Activated T-cell treated with anti-CD3 and anti-CD28 coated beads, Interleukin-2, amount 50 U/mL, for 24 hours (primary cell): ENCODE data around the gene ZNF48.
"Not testable (repeated sequence)": the region's sequence is repeated elsewhere in the genome, so short reads cannot be mapped to it uniquely, and the experiment has no call there.

Experiments
- DNase-seq: peaks from one replicate; pipeline ENCODE4 v3.0.0-alpha.2; 2020
- H3K27ac Mint-ChIP-seq: 2 replicates; pipeline ENCODE4 v1.8.0; 2020; ENCODE audit warnings: mild to moderate bottlenecking, mixed read lengths
- H3K27me3 Mint-ChIP-seq: 2 replicates; pipeline ENCODE4 v1.8.0; 2020; ENCODE audit warnings: mixed read lengths
- H3K36me3 Mint-ChIP-seq: 2 replicates; pipeline ENCODE4 v1.8.0; 2020; ENCODE audit warnings: low read depth, mixed read lengths
- H3K4me1 Mint-ChIP-seq: 2 replicates; pipeline ENCODE4 v1.8.0; 2020; ENCODE audit warnings: low read depth, mixed read lengths
- H3K4me3 Mint-ChIP-seq: 2 replicates; pipeline ENCODE4 v1.8.0; 2020; ENCODE audit warnings: mild to moderate bottlenecking, moderate library complexity, mixed read lengths
- H3K9me3 Mint-ChIP-seq: 2 replicates; pipeline ENCODE4 v1.8.0; 2020; ENCODE audit warnings: mixed read lengths

Gene ZNF48

GRCh38 chr16:30379158-30379783 lies 15.9 kb upstream of the ZNF48 start:
- H3K4me3 Mint-ChIP-seq, result peak overlapping the region; percentile 98
- peaks cover 57% of the 10 kb centered on the region for H3K4me1 Mint-ChIP-seq
- DNase-seq, result no peak
- H3K27ac Mint-ChIP-seq, result peak overlapping the region; percentile 100
- H3K9me3 Mint-ChIP-seq, result no peaks in the 10 kb centered on the region
- peaks cover 50% of the 10 kb centered on the region for H3K36me3 Mint-ChIP-seq
- H3K27me3 Mint-ChIP-seq, result no peaks in the 10 kb centered on the region

DNA sequence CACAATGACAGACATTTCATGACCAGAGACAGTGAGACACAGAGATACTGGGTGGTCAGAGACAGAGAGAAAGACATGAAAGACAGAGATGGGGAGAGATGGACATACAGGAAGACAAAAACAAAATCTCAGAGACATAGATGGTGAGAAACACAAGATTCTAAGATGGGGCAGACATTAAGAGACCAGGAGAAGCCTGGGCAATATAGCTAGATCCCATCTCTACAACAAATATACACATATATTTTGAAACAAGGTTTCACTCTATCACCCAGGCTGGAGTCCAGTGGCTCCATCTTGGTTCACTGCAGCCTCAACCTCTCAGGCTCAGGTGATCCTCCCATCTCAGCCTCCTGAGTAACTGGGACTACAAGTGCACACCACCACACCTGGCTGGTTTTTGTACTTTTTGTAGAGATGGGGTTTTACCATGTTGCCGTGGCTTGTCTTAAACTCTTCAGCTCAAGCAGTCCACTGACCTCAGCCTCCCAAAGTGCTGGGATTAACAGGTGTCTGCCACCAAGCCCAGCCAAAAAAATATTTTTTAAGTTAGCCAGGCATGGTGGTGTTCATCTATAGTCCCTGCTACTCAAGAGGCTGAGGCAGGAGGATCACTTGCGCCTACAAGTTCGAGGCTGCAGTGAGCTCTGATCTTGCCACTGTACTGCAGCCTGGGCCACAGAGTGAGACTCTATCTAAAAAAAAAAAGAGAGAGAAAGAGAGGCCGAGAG lies 15.0 kb upstream of the ZNF48 start:
- peaks cover 50% of the 10 kb centered on the region for H3K36me3 Mint-ChIP-seq
- peaks cover 59% of the 10 kb centered on the region for H3K4me1 Mint-ChIP-seq
- no peaks in the 10 kb centered on the region for H3K9me3 Mint-ChIP-seq
- H3K27me3 Mint-ChIP-seq, result no peaks in the 10 kb centered on the region
- DNase-seq, result no peak
- H3K27ac Mint-ChIP-seq, result peak overlapping the region; percentile 100
- peak overlapping the region; percentile 98 for H3K4me3 Mint-ChIP-seq

GRCh38 chr16:30380803-30381208 lies 14.4 kb upstream of the ZNF48 start:
- no peak for DNase-seq
- H3K27ac Mint-ChIP-seq, result peak overlapping the region; percentile 93
- H3K4me3 Mint-ChIP-seq, result peak overlapping the region; percentile 90
- H3K27me3 Mint-ChIP-seq, result no peaks in the 10 kb centered on the region
- H3K36me3 Mint-ChIP-seq, result peaks cover 50% of the 10 kb centered on the region
- H3K9me3 Mint-ChIP-seq, result no peaks in the 10 kb centered on the region
- H3K4me1 Mint-ChIP-seq, result peaks cover 59% of the 10 kb centered on the region

- H3K9me3 Mint-ChIP-seq, result no peaks in the 10 kb centered on the region
- H3K27me3 Mint-ChIP-seq, result no peaks in the 10 kb centered on the region
- peak overlapping the region; percentile 93 for H3K27ac Mint-ChIP-seq
- DNase-seq, result no peak
- H3K36me3 Mint-ChIP-seq, result peaks cover 50% of the 10 kb centered on the region
- peaks cover 59% of the 10 kb centered on the region for H3K4me1 Mint-ChIP-seq
- H3K4me3 Mint-ChIP-seq, result peak overlapping the region; percentile 90
These were observed 13.8 kb upstream of the ZNF48 start for GRCh38 chr16:30381291-30382041.

GRCh38 chr16:30382111-30382881 lies 12.9 kb upstream of the ZNF48 start, which contains the start of gene SEPTIN1:
Gene SEPTIN1 (minus strand): TSS chr16:30382561. CDS start chr16:30382542, 19 bp downstream.
- Mint-ChIP-seq H3K4me3 (peak within 1 kb of the TSS; percentile 90), H3K4me1 (peaks cover 55% of the 10 kb centered on the region), H3K9me3 (no peaks in the 10 kb centered on the region), H3K36me3 (peaks cover 48% of the 10 kb centered on the region), H3K27ac (peak within 1 kb of the TSS; percentile 93), H3K27me3 (no peaks in the 10 kb centered on the region)
- peak; percentile 85 for DNase-seq

GRCh38 chr16:30383521-30383920 lies 11.7 kb upstream of the ZNF48 start:
- H3K27ac Mint-ChIP-seq, result peak overlapping the region; percentile 93

GRCh38 chr16:30394592-30395154 lies 547 bp upstream of the ZNF48 start:
- Mint-ChIP-seq H3K36me3 (peaks cover 39% of the 10 kb centered on the region), H3K4me3 (peak overlapping the region; percentile 87), H3K27me3 (no peaks in the 10 kb centered on the region), H3K4me1 (peaks cover 39% of the 10 kb centered on the region), H3K9me3 (no peaks in the 10 kb centered on the region), H3K27ac (peak overlapping the region; percentile 89)
- no peak for DNase-seq

More at GRCh38 chr16:30383521-30383920, 11.7 kb upstream of the ZNF48 start:
- H3K4me3 Mint-ChIP-seq, result peak overlapping the region; percentile 90
- peaks cover 45% of the 10 kb centered on the region for H3K4me1 Mint-ChIP-seq
- DNase-seq, result no peak
- H3K9me3 Mint-ChIP-seq, result no peaks in the 10 kb centered on the region
- peaks cover 39% of the 10 kb centered on the region for H3K36me3 Mint-ChIP-seq
- H3K27me3 Mint-ChIP-seq, result no peaks in the 10 kb centered on the region

DNA sequence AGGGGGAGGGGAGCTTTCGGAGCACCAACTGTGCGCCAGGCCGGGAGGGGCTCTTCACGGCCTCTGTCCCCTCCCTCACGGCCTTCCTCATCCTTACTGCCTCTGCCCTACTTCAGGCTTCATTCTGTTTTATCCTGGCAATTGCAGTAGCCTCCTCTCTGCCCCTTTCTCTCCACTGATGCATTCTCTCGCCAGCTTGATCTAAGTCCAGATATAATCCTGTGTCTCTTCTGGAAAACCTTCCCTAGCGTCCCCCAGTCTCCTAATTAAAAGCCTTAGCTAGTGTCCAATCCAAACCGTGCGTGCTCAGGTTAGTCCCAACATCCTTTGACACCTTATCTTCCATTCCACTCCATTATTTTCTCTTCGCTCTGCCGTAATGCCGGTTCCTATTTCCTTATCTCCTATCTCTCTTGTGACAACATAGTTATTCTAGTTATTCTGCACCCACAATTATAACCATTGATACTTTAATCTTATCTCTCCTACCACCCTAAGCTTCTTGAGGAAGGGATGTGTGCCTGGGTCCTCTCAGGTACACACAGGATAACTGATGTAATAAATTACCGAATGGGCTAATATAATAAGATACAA lies 869 bp downstream of the ZNF48 start:
- Mint-ChIP-seq H3K4me3 (peak overlapping the region; percentile 87), H3K27ac (peak overlapping the region; percentile 80), H3K9me3 (no peaks in the 10 kb centered on the region), H3K4me1 (peaks cover 51% of the 10 kb centered on the region), H3K36me3 (peaks cover 44% of the 10 kb centered on the region), H3K27me3 (no peaks in the 10 kb centered on the region)
- no peak for DNase-seq

DNA sequence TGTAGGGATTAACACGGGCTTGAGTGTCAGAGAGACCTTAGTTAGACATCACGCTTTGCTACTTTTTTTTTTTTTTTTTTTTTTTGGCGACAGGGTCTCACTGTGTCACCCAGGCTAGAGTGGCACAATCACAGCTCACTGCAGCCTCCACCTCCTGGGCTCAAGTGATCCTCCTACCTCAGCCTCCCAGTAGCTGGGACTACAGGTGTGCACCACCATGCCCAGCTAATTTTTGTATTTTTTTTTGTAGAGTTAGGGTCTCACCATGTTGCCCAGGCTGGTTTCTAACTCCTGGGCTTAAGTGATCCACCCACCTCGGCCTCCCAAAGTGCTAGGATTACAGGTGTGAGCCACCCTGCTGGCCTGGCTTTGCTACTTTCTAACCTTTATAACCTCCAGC lies 1.4 kb downstream of the ZNF48 start:
- H3K27me3 Mint-ChIP-seq, H3K9me3 Mint-ChIP-seq, DNase-seq: not testable (repeated sequence)
- H3K36me3 Mint-ChIP-seq, result peaks cover 44% of the 10 kb centered on the region
- peak overlapping the region; percentile 20 for H3K27ac Mint-ChIP-seq
- H3K4me3 Mint-ChIP-seq, result peak overlapping the region; percentile 87
- peaks cover 54% of the 10 kb centered on the region for H3K4me1 Mint-ChIP-seq

- DNase-seq, result no peak
- Mint-ChIP-seq H3K4me3 (peak overlapping the region; percentile 87), H3K36me3 (peaks cover 44% of the 10 kb centered on the region), H3K27me3 (no peaks in the 10 kb centered on the region), H3K9me3 (no peaks in the 10 kb centered on the region), H3K27ac (peak overlapping the region; percentile 20), H3K4me1 (peaks cover 55% of the 10 kb centered on the region)
These were observed 1.8 kb downstream of the ZNF48 start for GRCh38 chr16:30397056-30397455.

DNA sequence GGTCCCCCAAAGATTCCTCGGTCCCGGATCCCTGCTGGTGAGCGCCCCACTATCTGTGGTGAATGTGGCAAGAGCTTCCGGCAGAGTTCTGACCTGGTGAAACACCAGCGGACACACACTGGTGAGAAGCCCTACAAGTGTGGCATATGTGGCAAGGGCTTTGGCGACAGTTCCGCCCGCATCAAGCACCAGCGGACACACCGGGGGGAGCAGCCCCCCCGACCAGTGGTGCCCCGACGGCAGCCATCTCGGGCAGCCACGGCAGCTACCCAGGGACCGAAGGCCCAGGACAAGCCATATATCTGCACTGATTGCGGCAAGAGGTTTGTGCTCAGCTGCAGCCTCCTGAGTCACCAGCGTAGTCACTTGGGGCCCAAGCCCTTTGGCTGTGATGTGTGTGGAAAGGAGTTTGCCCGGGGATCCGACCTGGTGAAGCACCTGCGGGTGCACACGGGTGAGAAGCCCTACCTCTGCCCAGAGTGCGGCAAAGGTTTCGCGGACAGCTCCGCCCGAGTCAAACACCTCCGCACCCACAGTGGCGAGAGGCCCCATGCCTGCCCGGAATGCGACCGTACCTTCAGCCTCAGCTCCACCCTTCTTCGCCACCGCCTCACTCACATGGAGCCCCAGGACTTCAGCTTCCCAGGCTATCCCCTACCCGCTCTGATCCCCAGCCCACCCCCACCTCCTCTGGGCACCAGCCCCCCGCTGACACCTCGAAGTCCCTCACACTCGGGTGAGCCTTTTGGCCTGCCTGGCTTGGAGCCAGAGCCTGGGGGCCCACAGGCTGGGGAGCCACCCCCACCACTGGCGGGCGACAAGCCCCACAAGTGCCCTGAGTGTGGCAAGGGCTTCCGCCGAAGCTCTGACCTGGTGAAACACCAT lies 2.8 kb downstream of the ZNF48 start:
- H3K36me3 Mint-ChIP-seq, result peaks cover 44% of the 10 kb centered on the region
- H3K4me1 Mint-ChIP-seq, result peaks cover 55% of the 10 kb centered on the region
- no peak for DNase-seq
- no peaks in the 10 kb centered on the region for H3K9me3 Mint-ChIP-seq
- no peaks in the 10 kb centered on the region for H3K27me3 Mint-ChIP-seq
- H3K4me3 Mint-ChIP-seq, result no peak overlapping the region
- H3K27ac Mint-ChIP-seq, result peak overlapping the region; percentile 92

DNA sequence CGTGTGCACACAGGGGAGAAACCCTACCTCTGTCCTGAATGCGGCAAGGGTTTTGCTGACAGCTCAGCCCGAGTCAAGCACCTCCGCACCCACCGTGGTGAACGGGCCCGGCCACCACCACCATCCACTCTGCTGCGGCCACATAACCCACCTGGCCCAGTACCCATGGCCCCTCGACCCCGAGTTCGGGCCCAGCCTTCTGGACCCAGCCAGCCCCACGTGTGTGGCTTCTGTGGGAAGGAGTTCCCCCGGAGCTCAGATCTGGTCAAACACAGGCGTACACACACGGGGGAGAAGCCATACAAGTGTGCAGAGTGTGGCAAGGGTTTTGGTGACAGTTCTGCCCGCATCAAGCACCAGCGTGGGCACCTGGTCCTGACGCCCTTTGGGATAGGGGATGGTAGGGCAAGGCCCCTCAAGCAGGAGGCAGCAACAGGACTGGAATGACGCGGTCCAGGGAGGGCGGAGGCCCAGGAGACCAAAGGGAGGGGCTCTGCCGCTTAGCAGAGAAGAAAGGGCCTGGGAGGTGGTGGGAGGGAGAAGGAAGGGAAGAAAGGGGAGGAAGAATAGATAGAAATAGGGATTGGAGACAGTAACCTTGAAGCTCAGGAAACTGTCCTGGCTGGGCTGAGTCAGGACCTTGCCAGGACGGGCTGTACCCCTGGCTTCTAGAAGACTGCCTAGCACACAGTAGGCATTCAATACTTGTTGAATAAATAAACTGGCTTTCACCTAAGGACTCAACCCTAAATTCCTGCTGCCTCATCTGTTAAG lies 3.6 kb downstream of the ZNF48 start:
- Mint-ChIP-seq H3K27me3 (no peaks in the 10 kb centered on the region), H3K36me3 (peaks cover 44% of the 10 kb centered on the region), H3K9me3 (no peaks in the 10 kb centered on the region), H3K4me3 (no peak overlapping the region), H3K27ac (peak overlapping the region; percentile 92), H3K4me1 (peaks cover 55% of the 10 kb centered on the region)
- DNase-seq, result no peak
